Measurements from ENCODE around the gene KIF6.

The KIF6 gene

DNA sequence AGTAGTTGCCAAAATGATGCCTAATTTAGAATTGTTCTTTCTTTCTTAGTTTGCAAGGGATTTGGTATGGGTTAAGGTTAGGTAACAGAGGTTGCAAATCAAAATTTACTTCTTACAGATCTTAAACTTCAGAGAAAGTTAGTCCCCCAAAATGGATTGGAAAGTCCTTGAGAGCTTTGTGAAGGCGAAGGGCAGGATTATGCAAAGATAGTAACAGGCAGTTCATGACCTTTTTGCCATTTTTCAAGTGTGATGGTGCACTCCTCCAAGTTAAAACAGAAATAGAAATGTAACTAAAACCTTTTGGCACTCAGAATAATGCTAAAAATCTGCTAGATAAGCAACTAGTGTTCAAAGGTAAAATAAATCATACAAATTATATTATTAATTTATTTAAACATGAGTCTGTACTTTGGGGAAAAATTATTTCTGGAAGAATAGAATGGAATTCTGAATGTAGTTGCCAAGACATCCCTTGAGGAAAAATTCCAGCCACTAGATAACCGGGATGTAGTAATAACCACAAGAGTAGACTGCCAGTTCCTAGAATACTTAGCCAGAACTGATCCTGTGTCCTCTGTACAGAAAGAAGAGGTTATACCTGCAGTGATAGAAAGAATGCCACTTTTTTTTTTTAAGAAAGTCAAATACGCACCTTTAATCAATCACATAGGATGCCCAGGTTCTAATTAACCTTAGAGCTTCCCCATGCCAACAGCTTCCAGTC is 35.2 kb upstream of the KIF6 start:
- no peaks in the 10 kb centered on the region for H3F3A ChIP-seq (ENCODE audit: insufficient read depth)
- no peak overlapping the region for H3K9ac ChIP-seq (ENCODE audit: low read length)
- H3K79me2 ChIP-seq (ENCODE audit: insufficient read depth, low read length) = no peaks in the 10 kb centered on the region
- no peak overlapping the region for H2AFZ ChIP-seq (ENCODE audit: low read depth, low read length, severe bottlenecking)
- H4K20me1 ChIP-seq (ENCODE audit: low read depth, low read length) = no peaks in the 10 kb centered on the region
- no peak overlapping the region for H3K4me3 ChIP-seq (ENCODE audit: insufficient read depth, low read length, poor library complexity, severe bottlenecking)
- no peak for TF ChIP-seq EZH2phosphoT487 (conservative IDR thresholded peaks at IDR 0.05; ENCODE audit: low read length)
- TF ChIP-seq, protein P1, sequence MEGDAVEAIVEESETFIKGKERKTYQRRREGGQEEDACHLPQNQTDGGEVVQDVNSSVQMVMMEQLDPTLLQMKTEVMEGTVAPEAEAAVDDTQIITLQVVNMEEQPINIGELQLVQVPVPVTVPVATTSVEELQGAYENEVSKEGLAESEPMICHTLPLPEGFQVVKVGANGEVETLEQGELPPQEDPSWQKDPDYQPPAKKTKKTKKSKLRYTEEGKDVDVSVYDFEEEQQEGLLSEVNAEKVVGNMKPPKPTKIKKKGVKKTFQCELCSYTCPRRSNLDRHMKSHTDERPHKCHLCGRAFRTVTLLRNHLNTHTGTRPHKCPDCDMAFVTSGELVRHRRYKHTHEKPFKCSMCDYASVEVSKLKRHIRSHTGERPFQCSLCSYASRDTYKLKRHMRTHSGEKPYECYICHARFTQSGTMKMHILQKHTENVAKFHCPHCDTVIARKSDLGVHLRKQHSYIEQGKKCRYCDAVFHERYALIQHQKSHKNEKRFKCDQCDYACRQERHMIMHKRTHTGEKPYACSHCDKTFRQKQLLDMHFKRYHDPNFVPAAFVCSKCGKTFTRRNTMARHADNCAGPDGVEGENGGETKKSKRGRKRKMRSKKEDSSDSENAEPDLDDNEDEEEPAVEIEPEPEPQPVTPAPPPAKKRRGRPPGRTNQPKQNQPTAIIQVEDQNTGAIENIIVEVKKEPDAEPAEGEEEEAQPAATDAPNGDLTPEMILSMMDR (IDR thresholded peaks at IDR 0.05; ENCODE audit: insufficient read depth, low read length, poor library complexity, severe bottlenecking) = no peak
- no peaks in the 10 kb centered on the region for H3K36me3 ChIP-seq (ENCODE audit: low read length)
- H3K9me3 ChIP-seq (ENCODE audit: insufficient read depth, low read length) = no peaks in the 10 kb centered on the region
- H3K9me2 ChIP-seq (replicated peaks; ENCODE audit: insufficient read depth, low read length) = no peaks in the 10 kb centered on the region
- H3K27me3 ChIP-seq (ENCODE audit: low read length) = no peaks in the 10 kb centered on the region
- no peak overlapping the region for H3K27ac ChIP-seq (ENCODE audit: low read depth, low read length)
- no peak overlapping the region for H3K4me2 ChIP-seq (ENCODE audit: low read depth, low read length, poor library complexity, severe bottlenecking)

DNA sequence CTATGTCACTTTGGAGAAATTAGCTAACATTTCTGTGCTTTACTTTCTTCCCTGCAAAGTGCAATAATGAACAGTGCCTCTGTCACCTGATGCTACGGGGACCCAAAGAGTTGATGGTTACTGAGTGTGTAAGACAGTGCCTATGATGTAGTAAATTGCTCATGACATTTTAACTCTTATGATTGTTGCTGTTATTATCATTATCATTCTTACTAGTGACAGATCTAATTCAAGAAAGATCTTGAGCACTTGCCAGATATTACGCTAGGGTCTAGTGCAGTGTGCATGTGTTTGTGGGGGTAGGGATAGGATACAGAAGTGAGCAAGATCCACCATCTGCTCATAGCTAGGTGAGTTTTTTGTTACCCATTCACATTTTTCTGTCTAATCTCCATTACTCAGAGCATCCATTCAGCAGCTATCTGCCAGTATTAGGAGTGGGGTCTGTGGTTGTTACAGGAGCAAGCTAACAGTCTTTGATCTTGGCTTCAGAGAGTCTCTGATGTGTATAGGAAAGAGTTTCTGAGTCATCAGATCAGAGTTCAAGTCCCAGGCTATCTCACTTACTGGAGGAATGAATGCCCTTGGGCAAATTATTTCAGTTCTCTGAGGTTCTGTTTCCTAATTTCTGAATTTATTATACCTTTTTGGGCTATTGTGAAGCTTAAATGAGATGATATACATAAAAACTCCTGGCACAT is 33.8 kb upstream of the KIF6 start:
- no peak overlapping the region for H3K4me2 ChIP-seq (ENCODE audit: low read depth, low read length, poor library complexity, severe bottlenecking)
- TF ChIP-seq, protein P1 (IDR thresholded peaks at IDR 0.05; ENCODE audit: insufficient read depth, low read length, poor library complexity, severe bottlenecking) = no peak
- TF ChIP-seq EZH2phosphoT487 (conservative IDR thresholded peaks at IDR 0.05; ENCODE audit: low read length) = no peak
- no peaks in the 10 kb centered on the region for H3K9me2 ChIP-seq (replicated peaks; ENCODE audit: insufficient read depth, low read length)
- no peaks in the 10 kb centered on the region for H4K20me1 ChIP-seq (ENCODE audit: low read depth, low read length)
- H2AFZ ChIP-seq (ENCODE audit: low read depth, low read length, severe bottlenecking) = no peak overlapping the region
- H3K9me3 ChIP-seq (ENCODE audit: insufficient read depth, low read length) = no peaks in the 10 kb centered on the region
- no peaks in the 10 kb centered on the region for H3K36me3 ChIP-seq (ENCODE audit: low read length)
- no peaks in the 10 kb centered on the region for H3F3A ChIP-seq (ENCODE audit: insufficient read depth)
- no peaks in the 10 kb centered on the region for H3K79me2 ChIP-seq (ENCODE audit: insufficient read depth, low read length)
- H3K27ac ChIP-seq (ENCODE audit: low read depth, low read length) = no peak overlapping the region
- no peaks in the 10 kb centered on the region for H3K27me3 ChIP-seq (ENCODE audit: low read length)
- no peak overlapping the region for H3K9ac ChIP-seq (ENCODE audit: low read length)
- H3K4me3 ChIP-seq (ENCODE audit: insufficient read depth, low read length, poor library complexity, severe bottlenecking) = no peak overlapping the region

DNA sequence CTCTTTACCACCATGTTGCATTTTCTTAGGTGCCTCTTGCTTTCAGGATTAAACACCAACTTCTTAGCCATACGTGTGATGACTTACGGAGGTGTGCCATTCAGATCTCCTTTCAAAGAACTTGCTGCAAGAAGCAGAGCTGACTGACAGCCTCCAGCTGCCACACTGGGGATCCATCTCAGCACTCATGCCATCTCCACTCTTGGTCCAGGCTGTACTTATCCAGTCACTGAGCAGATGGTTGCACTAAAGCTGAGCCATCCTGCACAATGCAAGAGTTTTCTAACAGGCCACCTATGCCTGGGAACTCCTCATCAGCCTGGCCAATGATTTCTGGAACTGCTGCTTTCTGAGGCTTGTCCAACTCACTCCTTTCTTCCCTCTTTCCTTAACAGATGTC is 31.4 kb upstream of the KIF6 start:
- Histone ChIP-seq H3K4me2 (ENCODE audit: low read depth, low read length, poor library complexity, severe bottlenecking) (no peak overlapping the region), H2AFZ (ENCODE audit: low read depth, low read length, severe bottlenecking) (no peak overlapping the region), H3K27ac (ENCODE audit: low read depth, low read length) (no peak overlapping the region), H3K9me2 (replicated peaks; ENCODE audit: insufficient read depth, low read length) (no peaks in the 10 kb centered on the region), H3K4me3 (ENCODE audit: insufficient read depth, low read length, poor library complexity, severe bottlenecking) (no peak overlapping the region), H3K79me2 (ENCODE audit: insufficient read depth, low read length) (no peaks in the 10 kb centered on the region), H4K20me1 (ENCODE audit: low read depth, low read length) (no peaks in the 10 kb centered on the region), H3K36me3 (ENCODE audit: low read length) (no peaks in the 10 kb centered on the region), H3K9ac (ENCODE audit: low read length) (no peak overlapping the region), H3K27me3 (ENCODE audit: low read length) (no peaks in the 10 kb centered on the region), H3F3A (ENCODE audit: insufficient read depth) (no peaks in the 10 kb centered on the region), H3K9me3 (ENCODE audit: insufficient read depth, low read length) (no peaks in the 10 kb centered on the region)
- TF ChIP-seq, protein P1 (IDR thresholded peaks at IDR 0.05; ENCODE audit: insufficient read depth, low read length, poor library complexity, severe bottlenecking) = no peak
- no peak for TF ChIP-seq EZH2phosphoT487 (conservative IDR thresholded peaks at IDR 0.05; ENCODE audit: low read length)
